GM23338 (cell line): ENCODE measurements around the gene MAP7D1. TPM values are rescaled to one million over a fixed set of nuclear protein-coding genes. Genes with fewer than 3 reads are reported as not detected.

ENCODE experiments used
- ATAC-seq: fragments of 200-7000 bp; cut with Tn5 transposase; 3 replicates; pipeline ENCODE4 v1.9.1; 2020
- DNase-seq: peaks from one replicate; pipeline ENCODE4 v3.0.0-alpha.2; 2015; ENCODE audit warnings: low spot score
- H2AFZ ChIP-seq: fragments of 200-600 bp; sonication (generic); 2 replicates; pipeline ENCODE4 v1.8.0; 2016; ENCODE audit warnings: antibody characterized with exemption, mild to moderate bottlenecking, moderate library complexity
- H3F3A ChIP-seq: fragments of 200-600 bp; sonication (generic); replicated peaks from 2 replicates; pipeline ENCODE4 v1.8.0; 2017; ENCODE audit warnings: antibody characterized with exemption, mixed run types, low read depth
- H3K27ac ChIP-seq: fragments of 200-600 bp; sonication (generic); 2 replicates; pipeline ENCODE4 v1.6.1; 2016; ENCODE audit warnings: low read depth
- H3K27me3 ChIP-seq: fragments of 200-600 bp; sonication (generic); 2 replicates; pipeline ENCODE4 v1.8.0; 2016; ENCODE audit warnings: mild to moderate bottlenecking, mixed run types, moderate library complexity; ENCODE audit not compliant: insufficient read depth
- H3K36me3 ChIP-seq: fragments of 200-600 bp; sonication (generic); 2 replicates; pipeline ENCODE4 v1.8.0; 2016; ENCODE audit warnings: mild to moderate bottlenecking; ENCODE audit not compliant: insufficient read depth
- H3K4me1 ChIP-seq: fragments of 200-600 bp; sonication (generic); 2 replicates; pipeline ENCODE4 v1.8.0; 2016; ENCODE audit warnings: mild to moderate bottlenecking, moderate library complexity; ENCODE audit not compliant: insufficient read depth
- H3K4me2 ChIP-seq: fragments of 200-600 bp; sonication (generic); 2 replicates; pipeline ENCODE4 v1.7.1; 2017; ENCODE audit warnings: mixed run types
- H3K4me3 ChIP-seq: fragments of 200-600 bp; sonication (generic); 2 replicates; pipeline ENCODE4 v1.6.1; 2016; ENCODE audit warnings: mixed run types
- H3K79me2 ChIP-seq: fragments of 200-600 bp; sonication (generic); replicated peaks from 2 replicates; pipeline ENCODE4 v1.8.0; 2017; ENCODE audit warnings: mild to moderate bottlenecking; ENCODE audit not compliant: insufficient read depth
- H3K9me2 ChIP-seq: fragments of 200-600 bp; sonication (generic); 2 replicates; pipeline ENCODE4 v1.8.0; 2017; ENCODE audit not compliant: insufficient read depth
- H4K20me1 ChIP-seq: fragments of 200-600 bp; sonication (generic); replicated peaks from 2 replicates; pipeline ENCODE4 v1.8.0; 2017; ENCODE audit warnings: mild to moderate bottlenecking; ENCODE audit not compliant: insufficient read depth
- H3K27ac Mint-ChIP-seq: 2 replicates; pipeline ENCODE4 v1.8.0; 2020; ENCODE audit warnings: inconsistent platforms, mild to moderate bottlenecking, moderate library complexity, mixed read lengths
- H3K27me3 Mint-ChIP-seq: 3 replicates; pipeline ENCODE4 v1.8.0; 2022; ENCODE audit warnings: low read depth, mild to moderate bottlenecking, moderate library complexity, mixed read lengths, inconsistent platforms; ENCODE audit not compliant: insufficient read depth, poor library complexity
- H3K36me3 Mint-ChIP-seq: 3 replicates; pipeline ENCODE4 v1.8.0; 2021; ENCODE audit warnings: low read depth, mild to moderate bottlenecking, inconsistent platforms, moderate library complexity, mixed read lengths
- H3K4me1 Mint-ChIP-seq: 3 replicates; pipeline ENCODE4 v1.8.0; 2020; ENCODE audit warnings: mild to moderate bottlenecking, inconsistent platforms, mixed read lengths
- H3K4me3 Mint-ChIP-seq: 3 replicates; pipeline ENCODE4 v1.8.0; 2021; ENCODE audit warnings: moderate library complexity, mild to moderate bottlenecking, inconsistent platforms, mixed read lengths
- H3K9me3 Mint-ChIP-seq: 3 replicates; pipeline ENCODE4 v1.8.0; 2020; ENCODE audit warnings: moderate library complexity, mild to moderate bottlenecking, inconsistent platforms, mixed read lengths
- CREB1 ChIP-seq: fragments of 250-450 bp; sonication (Bioruptor Pico); IDR thresholded peaks from 2 replicates; pipeline ENCODE4 v1.5.0; 2020; ENCODE audit warnings: low read depth, mild to moderate bottlenecking, moderate library complexity
- CTCF ChIP-seq, 2 experiments: fragments of 200-600 bp in 1 of 2; sonication (generic) in 1 of 2; conservative IDR thresholded peaks; 2 replicates each; pipeline versions ENCODE4 v1.5.1 to v1.6.1; 2016 to 2017; ENCODE audit warnings: antibody characterized with exemption in 2 of 2, low read depth in 2 of 2, mild to moderate bottlenecking in 2 of 2, moderate library complexity in 1 of 2
- ETS1 ChIP-seq: IDR thresholded peaks from 2 replicates; pipeline ENCODE4 v1.6.1; 2016; ENCODE audit warnings: antibody characterized with exemption
- JUNB ChIP-seq: IDR thresholded peaks from one replicate; pipeline ENCODE4 v1.6.1; 2016; ENCODE audit warnings: antibody characterized with exemption; ENCODE audit not compliant: unreplicated experiment
- NANOG ChIP-seq: IDR thresholded peaks from 2 replicates; pipeline ENCODE4 v1.6.1; 2016; ENCODE audit warnings: antibody characterized with exemption, borderline replicate concordance
- REST ChIP-seq: IDR thresholded peaks from one replicate; pipeline ENCODE4 v1.6.1; 2018; ENCODE audit warnings: antibody characterized with exemption; ENCODE audit not compliant: unreplicated experiment
- STAT1 ChIP-seq: IDR thresholded peaks from one replicate; pipeline ENCODE4 v1.6.1; 2016; ENCODE audit warnings: antibody characterized with exemption; ENCODE audit not compliant: unreplicated experiment
- ZNF462 ChIP-seq: fragments of 250-450 bp; sonication (Bioruptor Pico); IDR thresholded peaks from 2 replicates; pipeline ENCODE4 v1.5.0; 2020; ENCODE audit warnings: mild to moderate bottlenecking, moderate library complexity
- polyA plus RNA-seq: library from polyadenylated mRNA; unstranded; fragments of >200 nt; fragmentation: Nextera tagmentation; extraction: Ambion mirVana; gene quantifications from 2 replicates; pipeline ENCODE4 v1.2.1, GENCODE V29; 2016
- total RNA-seq: library from RNA; depleted of rRNA; stranded (reverse); fragments of >200 nt; shearing (Covaris generic); gene quantifications from 2 replicates; pipeline ENCODE4 v1.2.3, GENCODE V29; 2014

MAP7D1 gene
- total and polyA plus RNA-seq, 2 experiments from 2014 or later = 13.8 to 59.8 TPM

GRCh38 chr1:36128126-36128904, 27.6 kb upstream of the MAP7D1 start:
- H3K4me3 Mint-ChIP-seq = no peak overlapping the region
- H3K4me3 ChIP-seq = no peak overlapping the region
- H3K36me3 Mint-ChIP-seq = no peaks in the 10 kb centered on the region
- no peaks in the 10 kb centered on the region for H3K79me2 ChIP-seq
- H3K27ac Mint-ChIP-seq = no peak overlapping the region
- TF ChIP-seq CTCF (conservative IDR thresholded peaks at IDR 0.05; ENCODE audit: low read depth in 2 of 2) = no peak
- no peak for TF ChIP-seq CREB1 (CRISPR knock-in tag)
- no peak for TF ChIP-seq JUNB
- no peak for TF ChIP-seq STAT1
- TF ChIP-seq NANOG = no peak
- no peak for TF ChIP-seq REST
- ATAC-seq = no peak
- H3F3A ChIP-seq = no peaks in the 10 kb centered on the region
- no peak overlapping the region for H3K27ac ChIP-seq
- peaks cover 29% of the 10 kb centered on the region for H3K27me3 ChIP-seq
- no peak overlapping the region for H3K4me2 ChIP-seq
- no peaks in the 10 kb centered on the region for H3K36me3 ChIP-seq
- peaks cover 41% of the 10 kb centered on the region for H3K27me3 Mint-ChIP-seq
- H3K4me1 ChIP-seq = peaks cover 6% of the 10 kb centered on the region; the same call in 1 of the 2 replicates
- no peak for DNase-seq
- H2AFZ ChIP-seq = no peak overlapping the region
- H3K9me3 Mint-ChIP-seq = no peaks in the 10 kb centered on the region
- H3K9me2 ChIP-seq = no peaks in the 10 kb centered on the region
- H3K4me1 Mint-ChIP-seq = peaks cover 10% of the 10 kb centered on the region
- no peaks in the 10 kb centered on the region for H4K20me1 ChIP-seq

GRCh38 chr1:36128905-36129206, 27.1 kb upstream of the MAP7D1 start:
- H3K9me2 ChIP-seq = no peaks in the 10 kb centered on the region
- H3K4me3 ChIP-seq = no peak overlapping the region
- H3K27ac Mint-ChIP-seq = no peak overlapping the region
- no peaks in the 10 kb centered on the region for H3K79me2 ChIP-seq
- H3F3A ChIP-seq = no peaks in the 10 kb centered on the region
- no peak overlapping the region for H3K4me3 Mint-ChIP-seq
- no peak overlapping the region for H2AFZ ChIP-seq
- no peaks in the 10 kb centered on the region for H3K9me3 Mint-ChIP-seq
- no peak for ATAC-seq
- peaks cover 37% of the 10 kb centered on the region for H3K27me3 Mint-ChIP-seq
- peaks cover 6% of the 10 kb centered on the region; the same call in 1 of the 2 replicates for H3K4me1 ChIP-seq
- no peaks in the 10 kb centered on the region for H3K36me3 Mint-ChIP-seq
- H4K20me1 ChIP-seq = no peaks in the 10 kb centered on the region
- no peak overlapping the region for H3K4me2 ChIP-seq
- no peak overlapping the region for H3K27ac ChIP-seq
- peaks cover 10% of the 10 kb centered on the region for H3K4me1 Mint-ChIP-seq
- peaks cover 23% of the 10 kb centered on the region for H3K27me3 ChIP-seq
- no peaks in the 10 kb centered on the region for H3K36me3 ChIP-seq
- DNase-seq = no peak
- TF ChIP-seq STAT1 (no peak), JUNB (no peak), ETS1 (no peak), ZNF462 (no peak)
